ENCODE data around the gene LEO1. TPM values are rescaled to one million over a fixed set of nuclear protein-coding genes. Genes with fewer than 3 reads are reported as not detected.
A peak's percentile ranks its signal among the peaks of the same experiment; 100 is the strongest.

LEO1 gene
- total RNA-seq, 1 experiment from 2014 or later: 24.1 TPM

DNA sequence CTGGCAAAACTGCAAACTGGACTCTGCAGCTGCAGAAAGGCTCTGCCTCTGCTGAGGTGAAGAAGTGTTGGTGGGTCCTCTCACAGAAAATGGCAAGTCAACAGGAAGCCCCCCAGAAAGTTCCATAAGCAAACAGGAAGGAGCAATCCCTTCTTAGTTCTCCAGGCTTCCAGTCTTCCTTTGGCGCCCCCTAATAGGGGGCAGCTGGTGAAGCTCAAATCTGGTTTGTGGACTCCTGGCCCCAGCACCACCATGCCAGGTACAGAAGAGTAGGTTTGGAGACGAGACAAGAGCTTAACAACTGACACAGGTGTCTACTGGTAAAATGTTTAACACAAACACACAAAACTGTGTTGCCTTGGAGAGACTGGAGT, 35.5 kb downstream of the LEO1 start:
- no peak overlapping the region for H3K27ac ChIP-seq (ENCODE audit: low read length)
- ATAC-seq: no peak
- no TSS peak for BruUV-seq (replicated peaks)
- H3K27me3 ChIP-seq (ENCODE audit: low read length): no peaks in the 10 kb centered on the region
- H3F3A ChIP-seq (ENCODE audit: low read length, unreplicated experiment): no peaks in the 10 kb centered on the region
- 0 out of 2 replicates have a peak, but pooled peaks have one; percentile 21 for TF ChIP-seq CTCF (conservative IDR thresholded peaks at IDR 0.05; ENCODE audit: low read depth, low read length)
- no peak for TF ChIP-seq EZH2phosphoT487 (IDR thresholded peaks at IDR 0.05; ENCODE audit: borderline replicate concordance, low read length)
- DNase-seq: no peak
- peaks cover 10% of the 10 kb centered on the region for H3K4me1 ChIP-seq (ENCODE audit: insufficient read depth, low read length)
- no peaks in the 10 kb centered on the region for H3K79me2 ChIP-seq (ENCODE audit: low read length)
- ChIA-PET CTCF (interaction anchor here (0.6 kb wide), 1 partner anchor 286 kb away, joined by 3 read pairs; no protein-coding TSS in a partner anchor), POLR2A (ENCODE audit: unreplicated experiment) (no interaction called here)
- H3K9ac ChIP-seq (ENCODE audit: low read length): no peak overlapping the region
- H3K4me3 ChIP-seq (ENCODE audit: low read length): no peak overlapping the region
- intact Hi-C loops (cut with micrococcal nuclease): no loop called here
- H3K9me2 ChIP-seq (replicated peaks; ENCODE audit: low read length): no peaks in the 10 kb centered on the region
- no peak overlapping the region for H2AFZ ChIP-seq (ENCODE audit: low read length)
- no peaks in the 10 kb centered on the region for H3K9me3 ChIP-seq (ENCODE audit: low read length)
- no peaks in the 10 kb centered on the region for H4K20me1 ChIP-seq (ENCODE audit: low read length)
- H3K4me2 ChIP-seq (ENCODE audit: low read length): no peak overlapping the region
- H3K36me3 ChIP-seq (ENCODE audit: low read depth, low read length): peaks cover 2% of the 10 kb centered on the region; the same call in 1 of the 2 replicates

DNA sequence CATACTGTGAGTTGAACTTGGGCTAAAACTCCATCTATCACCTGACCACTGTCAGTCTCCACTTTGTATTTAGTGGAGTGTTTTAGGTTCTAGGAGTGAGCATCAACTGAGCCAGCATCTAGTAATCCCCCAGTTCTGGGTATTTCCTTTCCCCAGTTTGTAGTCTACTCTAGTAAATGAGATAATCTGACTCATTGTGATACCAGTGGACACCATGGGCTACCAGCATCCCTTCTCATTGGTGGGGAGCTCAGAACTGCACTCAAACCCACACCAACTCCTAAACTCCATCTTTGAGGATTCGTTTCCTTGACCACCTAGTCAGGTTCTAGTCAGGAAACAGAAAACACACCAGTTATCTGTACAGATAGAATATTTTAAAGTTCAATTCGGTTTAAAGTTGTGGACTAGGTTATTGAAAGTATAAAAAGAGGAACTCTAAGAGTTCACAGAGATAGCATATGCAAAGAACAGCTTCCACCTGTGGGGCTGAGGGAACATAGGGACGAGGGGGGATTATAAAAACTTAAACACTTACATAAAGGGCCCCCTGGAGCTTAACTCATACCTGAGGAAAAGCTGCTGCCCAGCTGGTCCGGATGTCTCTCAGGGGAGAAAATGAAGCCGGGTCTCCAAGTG, 36.0 kb downstream of the LEO1 start:
- H3K9ac ChIP-seq (ENCODE audit: low read length): no peak overlapping the region
- intact Hi-C loops (cut with micrococcal nuclease): no loop called here
- no peaks in the 10 kb centered on the region for H4K20me1 ChIP-seq (ENCODE audit: low read length)
- no peaks in the 10 kb centered on the region for H3K79me2 ChIP-seq (ENCODE audit: low read length)
- POLR2A ChIA-PET (ENCODE audit: unreplicated experiment): no interaction called here
- no peak for ATAC-seq
- no peak overlapping the region for H3K27ac ChIP-seq (ENCODE audit: low read length)
- no peak overlapping the region for H2AFZ ChIP-seq (ENCODE audit: low read length)
- no peaks in the 10 kb centered on the region for H3K27me3 ChIP-seq (ENCODE audit: low read length)
- peaks cover 2% of the 10 kb centered on the region; the same call in 1 of the 2 replicates for H3K36me3 ChIP-seq (ENCODE audit: low read depth, low read length)
- no peak overlapping the region for H3K4me2 ChIP-seq (ENCODE audit: low read length)
- no peaks in the 10 kb centered on the region for H3K9me2 ChIP-seq (replicated peaks; ENCODE audit: low read length)
- H3K4me3 ChIP-seq (ENCODE audit: low read length): no peak overlapping the region
- no peak for DNase-seq
- H3F3A ChIP-seq (ENCODE audit: low read length, unreplicated experiment): no peaks in the 10 kb centered on the region
- CTCF ChIA-PET: interaction anchor here (0.6 kb wide), 1 partner anchor 285 kb away, joined by 3 read pairs; no protein-coding TSS in a partner anchor
- no peak for TF ChIP-seq CTCF (conservative IDR thresholded peaks at IDR 0.05; ENCODE audit: low read depth, low read length)
- no peak for TF ChIP-seq EZH2 (IDR thresholded peaks at IDR 0.05; ENCODE audit: low read length, unreplicated experiment)
- TF ChIP-seq EZH2phosphoT487 (IDR thresholded peaks at IDR 0.05; ENCODE audit: borderline replicate concordance, low read length): no peak
- no peaks in the 10 kb centered on the region for H3K9me3 ChIP-seq (ENCODE audit: low read length)
- TSS peak; percentile 7 for BruUV-seq (replicated peaks)
- H3K4me1 ChIP-seq (ENCODE audit: insufficient read depth, low read length): peaks cover 15% of the 10 kb centered on the region

DNA sequence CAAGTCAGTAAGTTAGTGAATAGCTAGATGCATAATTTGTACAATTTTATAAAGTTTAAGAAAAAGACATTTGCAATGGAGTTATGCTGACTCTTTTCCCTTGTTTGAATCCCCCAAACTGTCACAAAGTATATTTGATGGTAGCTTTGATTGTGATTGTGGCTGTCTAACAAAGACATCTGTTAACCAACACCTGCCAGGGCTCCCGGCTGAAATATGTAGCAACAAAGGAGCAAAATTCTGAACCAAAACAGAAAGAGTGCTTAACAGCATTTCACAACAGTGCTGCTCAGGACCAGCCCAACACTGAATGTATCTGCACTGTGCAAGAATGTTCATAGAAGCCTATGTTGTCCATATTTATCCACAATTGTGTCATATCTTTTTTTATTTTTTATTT, 39.4 kb downstream of the LEO1 start:
- no peaks in the 10 kb centered on the region for H3F3A ChIP-seq (ENCODE audit: low read length, unreplicated experiment)
- no TSS peak for BruUV-seq (replicated peaks)
- ATAC-seq: no peak
- CTCF ChIA-PET: no interaction called here
- H3K4me1 ChIP-seq (ENCODE audit: insufficient read depth, low read length): peaks cover 19% of the 10 kb centered on the region
- H3K36me3 ChIP-seq (ENCODE audit: low read depth, low read length): peaks cover 3% of the 10 kb centered on the region; the same call in 1 of the 2 replicates
- peak overlapping the region; percentile 46 for H3K27ac ChIP-seq (ENCODE audit: low read length)
- no peak overlapping the region for H2AFZ ChIP-seq (ENCODE audit: low read length)
- DNase-seq: no peak
- H3K9ac ChIP-seq (ENCODE audit: low read length): no peak overlapping the region
- no peaks in the 10 kb centered on the region for H3K9me2 ChIP-seq (replicated peaks; ENCODE audit: low read length)
- POLR2A ChIA-PET (ENCODE audit: unreplicated experiment): no interaction called here
- no peaks in the 10 kb centered on the region for H3K79me2 ChIP-seq (ENCODE audit: low read length)
- no peak overlapping the region for H3K4me2 ChIP-seq (ENCODE audit: low read length)
- intact Hi-C loops (cut with micrococcal nuclease): no loop called here
- H3K4me3 ChIP-seq (ENCODE audit: low read length): no peak overlapping the region
- no peaks in the 10 kb centered on the region for H4K20me1 ChIP-seq (ENCODE audit: low read length)
- TF ChIP-seq EZH2phosphoT487 (IDR thresholded peaks at IDR 0.05; ENCODE audit: borderline replicate concordance, low read length) (no peak), EZH2 (IDR thresholded peaks at IDR 0.05; ENCODE audit: low read length, unreplicated experiment) (no peak), CTCF (conservative IDR thresholded peaks at IDR 0.05; ENCODE audit: low read depth, low read length) (no peak)
- no peaks in the 10 kb centered on the region for H3K9me3 ChIP-seq (ENCODE audit: low read length)
- no peaks in the 10 kb centered on the region for H3K27me3 ChIP-seq (ENCODE audit: low read length)
